GM10266 (cell line): Measurements from ENCODE around the gene SLC38A11.

ENCODE experiments used
- DNase-seq: peaks from one replicate; pipeline ENCODE4 v3.0.0; 2012; ENCODE audit errors: extremely low spot score
- TF ChIP-seq, protein P1 (sequence below): IDR thresholded peaks from 2 replicates; pipeline ENCODE4 v1.5.1; 2012; ENCODE audit warnings: mild to moderate bottlenecking, low read depth; ENCODE audit not compliant: control insufficient read depth, insufficient read depth; ENCODE audit errors: missing control alignments

The SLC38A11 gene

DNA sequence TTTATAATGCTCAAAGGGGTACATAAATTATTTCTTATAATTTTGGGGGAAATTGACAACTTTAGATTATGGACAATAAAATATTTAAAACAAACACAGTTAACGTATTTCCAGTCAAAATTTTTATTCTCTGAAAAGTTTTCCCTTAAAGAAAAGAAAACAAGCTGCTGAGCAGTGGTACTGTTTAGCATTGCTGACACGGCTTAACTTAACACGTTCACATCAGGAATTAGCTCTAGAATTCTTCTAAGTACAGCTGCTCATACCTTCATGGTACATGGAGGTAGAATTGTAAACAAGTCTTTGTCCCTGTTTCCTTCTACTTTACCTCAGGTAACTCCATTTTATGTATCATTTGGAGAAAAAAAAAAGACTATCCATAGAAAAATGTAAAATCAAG lies 2.0 kb downstream of the SLC38A11 start:
- DNase-seq, result no peak
- TF ChIP-seq, protein P1, sequence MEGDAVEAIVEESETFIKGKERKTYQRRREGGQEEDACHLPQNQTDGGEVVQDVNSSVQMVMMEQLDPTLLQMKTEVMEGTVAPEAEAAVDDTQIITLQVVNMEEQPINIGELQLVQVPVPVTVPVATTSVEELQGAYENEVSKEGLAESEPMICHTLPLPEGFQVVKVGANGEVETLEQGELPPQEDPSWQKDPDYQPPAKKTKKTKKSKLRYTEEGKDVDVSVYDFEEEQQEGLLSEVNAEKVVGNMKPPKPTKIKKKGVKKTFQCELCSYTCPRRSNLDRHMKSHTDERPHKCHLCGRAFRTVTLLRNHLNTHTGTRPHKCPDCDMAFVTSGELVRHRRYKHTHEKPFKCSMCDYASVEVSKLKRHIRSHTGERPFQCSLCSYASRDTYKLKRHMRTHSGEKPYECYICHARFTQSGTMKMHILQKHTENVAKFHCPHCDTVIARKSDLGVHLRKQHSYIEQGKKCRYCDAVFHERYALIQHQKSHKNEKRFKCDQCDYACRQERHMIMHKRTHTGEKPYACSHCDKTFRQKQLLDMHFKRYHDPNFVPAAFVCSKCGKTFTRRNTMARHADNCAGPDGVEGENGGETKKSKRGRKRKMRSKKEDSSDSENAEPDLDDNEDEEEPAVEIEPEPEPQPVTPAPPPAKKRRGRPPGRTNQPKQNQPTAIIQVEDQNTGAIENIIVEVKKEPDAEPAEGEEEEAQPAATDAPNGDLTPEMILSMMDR, result no peak

DNA sequence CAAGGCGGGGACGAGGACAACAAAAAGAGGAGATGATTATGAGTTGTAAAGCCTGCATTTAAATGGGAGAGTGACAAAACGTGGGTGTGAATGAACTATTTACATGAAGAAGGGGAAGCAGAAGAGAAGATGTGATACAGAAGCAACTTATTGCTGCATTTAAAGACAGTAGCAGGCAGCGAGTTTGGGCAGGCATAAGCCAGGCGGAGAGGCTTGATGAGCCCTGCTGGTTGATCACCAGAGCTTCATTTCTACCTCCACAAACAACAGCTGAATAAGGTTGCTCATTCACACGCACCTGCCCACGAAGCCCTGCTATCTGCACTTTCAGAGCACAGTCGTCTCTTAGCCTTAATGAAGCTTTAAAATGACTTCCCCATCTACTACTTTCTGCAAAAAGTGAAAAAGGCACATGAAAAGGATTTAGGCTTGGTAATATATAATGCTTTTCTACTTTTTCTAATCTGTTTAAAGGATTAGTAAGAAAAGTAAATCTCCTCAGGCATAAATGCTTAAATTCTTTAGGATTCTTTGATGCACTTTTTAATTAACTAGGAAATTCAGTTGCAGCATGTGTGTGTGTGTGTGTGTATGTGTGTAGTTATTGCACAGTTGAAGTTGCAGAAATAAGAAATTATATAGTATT lies 3.1 kb downstream of the SLC38A11 start:
- no peak for DNase-seq

DNA sequence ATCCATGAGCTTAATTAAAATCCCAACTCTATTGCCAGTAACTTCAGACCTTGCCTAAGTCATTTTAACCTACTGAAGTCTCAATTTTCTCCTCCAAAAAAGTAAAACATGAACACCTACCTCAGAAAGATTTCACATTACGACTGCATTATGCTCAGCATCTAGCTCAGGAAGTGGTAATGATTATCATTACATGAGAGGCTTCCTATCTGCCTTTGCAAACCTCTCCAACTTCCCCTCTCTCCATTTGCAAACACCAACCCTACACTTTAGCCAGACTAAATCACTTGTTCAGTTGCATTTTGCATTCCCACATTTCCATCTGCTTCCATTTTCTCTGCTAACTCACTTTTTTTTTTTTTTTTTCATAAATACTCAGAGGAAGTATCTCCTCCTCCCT lies 6.8 kb downstream of the SLC38A11 start:
- TF ChIP-seq, protein P1, result no peak
- DNase-seq, result no peak

More for the DNA sequence above, 3.1 kb downstream of the SLC38A11 start:
- TF ChIP-seq, protein P1, result no peak

DNA sequence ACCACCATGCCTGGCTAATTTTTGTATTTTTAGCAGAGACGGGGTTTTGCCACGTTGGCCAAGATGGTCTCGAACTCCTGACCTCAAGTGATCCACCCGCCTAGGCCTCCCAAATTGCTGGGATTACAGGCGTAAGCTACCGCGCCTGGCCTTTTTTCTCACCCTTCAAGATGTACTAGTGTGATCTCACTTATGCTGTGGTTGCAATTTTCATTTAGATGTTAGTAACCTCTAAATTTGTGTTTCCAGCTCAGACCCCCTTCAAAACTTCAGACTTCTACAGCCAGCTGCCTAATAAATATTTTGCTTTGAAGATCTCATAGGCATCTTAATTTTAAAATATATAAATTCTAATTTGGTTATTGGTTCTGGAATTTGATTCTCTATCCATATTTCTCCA lies 8.0 kb downstream of the SLC38A11 start:
- TF ChIP-seq, protein P1, result no peak

DNA sequence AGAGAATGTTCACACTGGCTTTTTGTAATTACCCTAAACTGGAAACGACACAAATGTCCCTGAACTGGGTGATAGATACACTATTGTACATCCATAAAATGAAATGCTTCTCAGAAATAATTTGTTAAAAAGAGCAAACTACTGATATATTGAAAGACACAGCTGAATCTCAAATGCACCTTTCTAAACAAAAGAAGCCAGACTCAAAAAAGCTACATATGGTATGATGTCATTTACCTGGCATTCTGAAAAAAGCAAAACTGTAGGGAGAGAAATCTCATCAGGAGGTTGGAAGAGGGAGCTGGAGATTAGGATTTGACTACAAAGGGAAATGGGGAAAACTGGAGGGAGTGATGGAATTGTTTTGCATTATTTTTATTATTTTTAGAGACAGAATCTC lies 12.0 kb downstream of the SLC38A11 start:
- TF ChIP-seq, protein P1, result no peak
- DNase-seq, result no peak

More for the DNA sequence above, 8.0 kb downstream of the SLC38A11 start:
- DNase-seq, result no peak

DNA sequence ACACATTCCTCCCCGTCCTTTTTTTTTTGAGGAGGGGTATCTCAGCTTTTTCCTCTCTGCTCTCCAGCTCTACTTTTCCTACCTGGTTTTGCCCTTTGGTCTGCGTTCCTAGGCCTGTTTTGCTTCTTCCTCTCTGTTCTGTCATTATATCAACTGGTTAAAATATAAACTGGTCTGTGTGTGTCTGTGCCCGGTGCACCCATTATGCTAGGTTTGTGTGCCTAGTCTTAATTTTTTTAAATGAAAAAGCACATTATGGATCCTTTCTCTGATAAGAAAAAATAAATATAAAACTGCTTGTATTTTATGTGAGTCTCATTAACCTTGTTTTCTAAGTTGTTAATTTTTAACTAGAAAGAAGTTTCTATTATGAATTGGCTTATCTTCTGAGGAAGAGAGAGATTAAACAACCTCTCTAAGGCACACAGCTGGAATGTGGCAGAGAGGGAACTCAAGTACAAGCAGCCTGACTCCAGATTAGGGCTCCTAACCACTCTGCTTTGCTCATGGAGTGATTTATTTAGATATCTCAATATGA lies 17.4 kb downstream of the SLC38A11 start:
- TF ChIP-seq, protein P1, result no peak
- no peak for DNase-seq
